ENCODE data around the gene RIMBP2. TPM values are rescaled to one million over a fixed set of nuclear protein-coding genes. Genes with fewer than 3 reads are reported as not detected.

The RIMBP2 gene
- total RNA-seq, 1 experiment from 2014 or later, result 0.95 TPM

- ChIA-PET CTCF (no interaction called here), POLR2A (ENCODE audit: low non-redundant PET) (no interaction called here)
- no peaks in the 10 kb centered on the region for H3K4me1 ChIP-seq (ENCODE audit: insufficient read depth, low read length, poor library complexity, severe bottlenecking)
- TF ChIP-seq EZH2 (IDR thresholded peaks at IDR 0.05; ENCODE audit: borderline replicate concordance, low read depth, low read length, poor library complexity, severe bottlenecking), result no peak
- H3K27ac ChIP-seq (ENCODE audit: low read depth, low read length, poor library complexity, severe bottlenecking), result no peak overlapping the region
- BruUV-seq (replicated peaks), result no TSS peak
- H3K36me3 ChIP-seq (ENCODE audit: insufficient read depth, low read length, poor library complexity, severe bottlenecking), result no peaks in the 10 kb centered on the region
- intact Hi-C loops (cut with micrococcal nuclease; ENCODE audit: unreplicated experiment), result no loop called here
- no peak overlapping the region for H3K4me3 ChIP-seq (ENCODE audit: low read depth, low read length, poor library complexity, severe bottlenecking)
- no peak for DNase-seq (ENCODE audit: low spot score)
- peaks cover 17% of the 10 kb centered on the region for H3K27me3 ChIP-seq (replicated peaks; ENCODE audit: insufficient read depth, low read depth, low read length, poor library complexity)
- H3K9me3 ChIP-seq (ENCODE audit: low read depth, low read length, poor library complexity, severe bottlenecking), result peaks cover 3% of the 10 kb centered on the region
Measured at GRCh38 chr12:130602251-130602650, 113.8 kb downstream of the RIMBP2 start.

- BruUV-seq (replicated peaks), result no TSS peak
- Histone ChIP-seq H3K9me3 (ENCODE audit: low read depth, low read length, poor library complexity, severe bottlenecking) (peaks cover 3% of the 10 kb centered on the region), H3K4me1 (ENCODE audit: insufficient read depth, low read length, poor library complexity, severe bottlenecking) (no peaks in the 10 kb centered on the region), H3K27me3 (replicated peaks; ENCODE audit: insufficient read depth, low read depth, low read length, poor library complexity) (peaks cover 19% of the 10 kb centered on the region), H3K27ac (ENCODE audit: low read depth, low read length, poor library complexity, severe bottlenecking) (no peak overlapping the region), H3K36me3 (ENCODE audit: insufficient read depth, low read length, poor library complexity, severe bottlenecking) (no peaks in the 10 kb centered on the region), H3K4me3 (ENCODE audit: low read depth, low read length, poor library complexity, severe bottlenecking) (no peak overlapping the region)
- no peak for TF ChIP-seq CTCF (conservative IDR thresholded peaks at IDR 0.05; ENCODE audit: low read depth, low read length)
- no peak for TF ChIP-seq EZH2 (IDR thresholded peaks at IDR 0.05; ENCODE audit: borderline replicate concordance, low read depth, low read length, poor library complexity, severe bottlenecking)
- ChIA-PET POLR2A (ENCODE audit: low non-redundant PET) (no interaction called here), CTCF (no interaction called here)
- intact Hi-C loops (cut with micrococcal nuclease; ENCODE audit: unreplicated experiment), result no loop called here
- DNase-seq (ENCODE audit: low spot score), result no peak
Measured at GRCh38 chr12:130601327-130601726, 114.8 kb downstream of the RIMBP2 start.

- BruUV-seq (replicated peaks), result no TSS peak
- Histone ChIP-seq H3K36me3 (ENCODE audit: insufficient read depth, low read length, poor library complexity, severe bottlenecking) (no peaks in the 10 kb centered on the region), H3K27ac (ENCODE audit: low read depth, low read length, poor library complexity, severe bottlenecking) (no peak overlapping the region), H3K4me3 (ENCODE audit: low read depth, low read length, poor library complexity, severe bottlenecking) (no peak overlapping the region), H3K9me3 (ENCODE audit: low read depth, low read length, poor library complexity, severe bottlenecking) (peaks cover 3% of the 10 kb centered on the region), H3K4me1 (ENCODE audit: insufficient read depth, low read length, poor library complexity, severe bottlenecking) (no peaks in the 10 kb centered on the region), H3K27me3 (replicated peaks; ENCODE audit: insufficient read depth, low read depth, low read length, poor library complexity) (peaks cover 49% of the 10 kb centered on the region)
- POLR2A ChIA-PET (ENCODE audit: low non-redundant PET), result no interaction called here
- CTCF ChIA-PET, result no interaction called here
- intact Hi-C loops (cut with micrococcal nuclease; ENCODE audit: unreplicated experiment), result no loop called here
- DNase-seq (ENCODE audit: low spot score), result no peak
- TF ChIP-seq EZH2 (IDR thresholded peaks at IDR 0.05; ENCODE audit: borderline replicate concordance, low read depth, low read length, poor library complexity, severe bottlenecking), result no peak
- TF ChIP-seq CTCF (conservative IDR thresholded peaks at IDR 0.05; ENCODE audit: low read depth, low read length), result no peak
Measured at GRCh38 chr12:130596241-130596640, 119.9 kb downstream of the RIMBP2 start.

DNA sequence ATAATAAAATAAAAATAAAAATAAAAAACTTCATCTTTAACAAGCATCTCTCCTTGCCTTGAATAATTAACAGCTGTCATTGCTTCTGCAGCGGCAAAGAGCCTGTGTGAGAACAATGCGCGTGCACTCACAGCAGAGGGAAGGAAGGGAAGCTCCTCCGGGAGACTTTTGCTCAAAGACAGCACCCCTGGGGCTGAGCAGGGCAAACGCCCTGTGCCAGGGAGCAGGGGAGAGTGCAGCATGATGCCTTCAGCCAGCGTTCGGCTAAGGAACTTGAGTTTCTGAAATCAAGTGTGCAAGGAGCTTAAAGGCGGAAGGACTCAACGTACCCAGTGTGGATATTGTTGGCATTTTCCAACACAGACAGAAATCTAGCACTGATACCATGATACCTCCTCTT, 120.5 kb downstream of the RIMBP2 start:
- CTCF ChIA-PET, result no interaction called here
- H3K4me3 ChIP-seq (ENCODE audit: low read depth, low read length, poor library complexity, severe bottlenecking), result no peak overlapping the region
- intact Hi-C loops (cut with micrococcal nuclease; ENCODE audit: unreplicated experiment), result no loop called here
- H3K27me3 ChIP-seq (replicated peaks; ENCODE audit: insufficient read depth, low read depth, low read length, poor library complexity), result peaks cover 52% of the 10 kb centered on the region
- POLR2A ChIA-PET (ENCODE audit: low non-redundant PET), result no interaction called here
- peaks cover 3% of the 10 kb centered on the region for H3K9me3 ChIP-seq (ENCODE audit: low read depth, low read length, poor library complexity, severe bottlenecking)
- BruUV-seq (replicated peaks), result no TSS peak
- no peak for DNase-seq (ENCODE audit: low spot score)
- no peaks in the 10 kb centered on the region for H3K36me3 ChIP-seq (ENCODE audit: insufficient read depth, low read length, poor library complexity, severe bottlenecking)
- no peaks in the 10 kb centered on the region for H3K4me1 ChIP-seq (ENCODE audit: insufficient read depth, low read length, poor library complexity, severe bottlenecking)
- TF ChIP-seq EZH2 (IDR thresholded peaks at IDR 0.05; ENCODE audit: borderline replicate concordance, low read depth, low read length, poor library complexity, severe bottlenecking) (no peak), CTCF (conservative IDR thresholded peaks at IDR 0.05; ENCODE audit: low read depth, low read length) (no peak)
- no peak overlapping the region for H3K27ac ChIP-seq (ENCODE audit: low read depth, low read length, poor library complexity, severe bottlenecking)
